SIG-M5 treated with dmso at 0.1 percent for 504 hours (cell line): ENCODE data around the gene ARMCX1.
A peak's percentile ranks its signal among the peaks of the same experiment; 100 is the strongest.
"Not testable (repeated sequence)": the region's sequence is repeated elsewhere in the genome, so short reads cannot be mapped to it uniquely, and the experiment has no call there.

Experiments
- DNase-seq: peaks from one replicate; lab custom pipeline; 2025; ENCODE audit not compliant: unreplicated experiment; lab: John Stamatoyannopoulos, UW

Gene ARMCX1

GRCh38 chrX:101550362-101550750, at the start of gene ARMCX1:
Gene ARMCX1, plus strand, starts transcription at chrX:101550547. Its CDS starts 2,384 bp downstream, at chrX:101552931.
- DNase-seq = no peak

- not testable (repeated sequence) for DNase-seq
Measured at GRCh38 chrX:101502929-101503328, 47.4 kb upstream of the ARMCX1 start.

GRCh38 chrX:101507372-101507771, 43.0 kb upstream of the ARMCX1 start:
- DNase-seq = no peak

- no peak for DNase-seq
Measured at GRCh38 chrX:101507986-101508385, 42.4 kb upstream of the ARMCX1 start.

- DNase-seq = no peak
Measured at GRCh38 chrX:101530944-101531343, 19.4 kb upstream of the ARMCX1 start.

GRCh38 chrX:101539116-101539515, 11.2 kb upstream of the ARMCX1 start:
- no peak for DNase-seq

- DNase-seq = no peak
Measured at GRCh38 chrX:101550751-101551379, 518 bp downstream of the ARMCX1 start.

GRCh38 chrX:101551380-101551767, 1.0 kb downstream of the ARMCX1 start:
- no peak for DNase-seq

- DNase-seq = no peak
Measured at GRCh38 chrX:101552714-101553113, 2.4 kb downstream of the ARMCX1 start.

- no peak for DNase-seq
Measured at GRCh38 chrX:101564651-101565050, 14.3 kb downstream of the ARMCX1 start.

GRCh38 chrX:101595739-101596419, 45.5 kb downstream of the ARMCX1 start:
- peak; percentile 75 for DNase-seq

- DNase-seq = not testable (repeated sequence)
Measured at GRCh38 chrX:101599592-101599991, 49.2 kb downstream of the ARMCX1 start.

- no peak for DNase-seq
Measured at GRCh38 chrX:101602077-101602476, 51.7 kb downstream of the ARMCX1 start.
